ENCODE results near the gene CD40. TPM values are rescaled to one million over a fixed set of nuclear protein-coding genes. Genes with fewer than 3 reads are reported as not detected.
A peak's percentile ranks its signal among the peaks of the same experiment; 100 is the strongest.

CD40 gene
- polyA plus RNA-seq, 2 donors = 5.4 to 10.8 TPM

- Histone ChIP-seq H3K9me3 (ENCODE audit: control insufficient read depth in 2 of 2, insufficient read depth in 1 of 2, low read depth in 1 of 2, low read length in 1 of 2) (peaks cover 0 to 3% of the 10 kb centered on the region in 2 donors), H3K36me3 (ENCODE audit: control insufficient read depth in 2 of 2, insufficient read depth in 2 of 2, low read length in 1 of 2) (no peaks in the 10 kb centered on the region), H3K4me3 (ENCODE audit: low read depth in 1 of 2, low read length in 2 of 2) (no peak overlapping the region), H3K4me1 (ENCODE audit: control insufficient read depth in 2 of 2, insufficient read depth in 2 of 2, low read length in 1 of 2) (no peaks in the 10 kb centered on the region), H3K27me3 (ENCODE audit: control insufficient read depth in 1 of 2, insufficient read depth in 2 of 2, low read length in 2 of 2) (peaks cover 0 to 2% of the 10 kb centered on the region in 2 donors), H3K27ac (ENCODE audit: low read depth in 2 of 2, low read length in 1 of 2) (no peak overlapping the region)
- WGBS, 2 donors = 73% methylated on average over 5 of the region's 5 CpGs
These were observed 9.7 kb upstream of the CD40 start for GRCh38 chr20:46108435-46108841.

GRCh38 chr20:46108976-46109375, 9.1 kb upstream of the CD40 start:
- peaks cover 0 to 3% of the 10 kb centered on the region in 2 donors for H3K9me3 ChIP-seq (ENCODE audit: control insufficient read depth in 2 of 2, insufficient read depth in 1 of 2, low read depth in 1 of 2, low read length in 1 of 2)
- H3K36me3 ChIP-seq (ENCODE audit: control insufficient read depth in 2 of 2, insufficient read depth in 2 of 2, low read length in 1 of 2) = no peaks in the 10 kb centered on the region
- no peaks in the 10 kb centered on the region for H3K4me1 ChIP-seq (ENCODE audit: control insufficient read depth in 2 of 2, insufficient read depth in 2 of 2, low read length in 1 of 2)
- H3K27me3 ChIP-seq (ENCODE audit: control insufficient read depth in 1 of 2, insufficient read depth in 2 of 2, low read length in 2 of 2) = peaks cover 0 to 2% of the 10 kb centered on the region in 2 donors
- WGBS, 2 donors = 86 to 88% methylated on average over 14 of the region's 14 CpGs
- H3K27ac ChIP-seq (ENCODE audit: low read depth in 2 of 2, low read length in 1 of 2) = no peak overlapping the region
- no peak overlapping the region for H3K4me3 ChIP-seq (ENCODE audit: low read depth in 1 of 2, low read length in 2 of 2)

- no peak overlapping the region for H3K4me3 ChIP-seq (ENCODE audit: low read depth in 1 of 2, low read length in 2 of 2)
- no peaks in the 10 kb centered on the region for H3K27me3 ChIP-seq (ENCODE audit: control insufficient read depth in 1 of 2, insufficient read depth in 2 of 2, low read length in 2 of 2)
- H3K27ac ChIP-seq (ENCODE audit: low read depth in 2 of 2, low read length in 1 of 2) = no peak overlapping the region
- 48 to 50% methylated on average over 5 of the region's 5 CpGs for WGBS, 2 donors
- no peaks in the 10 kb centered on the region for H3K9me3 ChIP-seq (ENCODE audit: control insufficient read depth in 2 of 2, insufficient read depth in 1 of 2, low read depth in 1 of 2, low read length in 1 of 2)
- H3K36me3 ChIP-seq (ENCODE audit: control insufficient read depth in 2 of 2, insufficient read depth in 2 of 2, low read length in 1 of 2) = no peaks in the 10 kb centered on the region
- no peaks in the 10 kb centered on the region for H3K4me1 ChIP-seq (ENCODE audit: control insufficient read depth in 2 of 2, insufficient read depth in 2 of 2, low read length in 1 of 2)
These were observed 6.9 kb upstream of the CD40 start for GRCh38 chr20:46111028-46111835.

DNA sequence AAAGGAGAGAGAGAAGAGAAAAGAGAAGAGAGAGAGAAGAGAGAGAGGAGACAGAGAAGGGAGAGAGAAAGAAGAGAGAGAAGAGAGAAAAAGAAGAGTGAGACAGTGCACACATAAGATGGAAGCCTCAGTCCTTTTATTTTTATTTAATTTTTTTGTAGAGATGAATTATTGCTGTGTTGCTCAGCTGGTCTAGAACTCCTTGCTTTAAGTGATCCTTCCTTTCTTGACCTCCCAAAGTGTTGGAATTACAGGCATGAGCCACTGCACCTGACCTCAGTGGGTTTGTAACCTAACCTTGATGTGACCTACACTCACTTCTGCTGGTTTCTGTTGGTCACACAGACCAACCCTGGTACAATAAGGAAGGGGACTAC, 6.3 kb upstream of the CD40 start:
- Histone ChIP-seq H3K9me3 (ENCODE audit: control insufficient read depth in 2 of 2, insufficient read depth in 1 of 2, low read depth in 1 of 2, low read length in 1 of 2) (no peaks in the 10 kb centered on the region), H3K4me3 (ENCODE audit: low read depth in 1 of 2, low read length in 2 of 2) (no peak overlapping the region), H3K27me3 (ENCODE audit: control insufficient read depth in 1 of 2, insufficient read depth in 2 of 2, low read length in 2 of 2) (no peaks in the 10 kb centered on the region), H3K27ac (ENCODE audit: low read depth in 2 of 2, low read length in 1 of 2) (no peak overlapping the region), H3K4me1 (ENCODE audit: control insufficient read depth in 2 of 2, insufficient read depth in 2 of 2, low read length in 1 of 2) (no peaks in the 10 kb centered on the region), H3K36me3 (ENCODE audit: control insufficient read depth in 2 of 2, insufficient read depth in 2 of 2, low read length in 1 of 2) (no peaks in the 10 kb centered on the region)

GRCh38 chr20:46112430-46113112, 5.5 kb upstream of the CD40 start:
- H3K27me3 ChIP-seq (ENCODE audit: control insufficient read depth in 1 of 2, insufficient read depth in 2 of 2, low read length in 2 of 2) = no peaks in the 10 kb centered on the region
- H3K4me1 ChIP-seq (ENCODE audit: control insufficient read depth in 2 of 2, insufficient read depth in 2 of 2, low read length in 1 of 2) = peaks cover 0 to 1% of the 10 kb centered on the region in 2 donors
- no peak overlapping the region for H3K27ac ChIP-seq (ENCODE audit: low read depth in 2 of 2, low read length in 1 of 2)
- H3K4me3 ChIP-seq (ENCODE audit: low read depth in 1 of 2, low read length in 2 of 2) = no peak overlapping the region
- H3K36me3 ChIP-seq (ENCODE audit: control insufficient read depth in 2 of 2, insufficient read depth in 2 of 2, low read length in 1 of 2) = no peaks in the 10 kb centered on the region
- WGBS, 2 donors = 77% methylated on average over 10 of the region's 10 CpGs
- no peaks in the 10 kb centered on the region for H3K9me3 ChIP-seq (ENCODE audit: control insufficient read depth in 2 of 2, insufficient read depth in 1 of 2, low read depth in 1 of 2, low read length in 1 of 2)

- H3K27ac ChIP-seq (ENCODE audit: low read depth in 2 of 2, low read length in 1 of 2) = no peak overlapping the region
- no peak overlapping the region for H3K4me3 ChIP-seq (ENCODE audit: low read depth in 1 of 2, low read length in 2 of 2)
- 65 to 66% methylated on average over 3 of the region's 3 CpGs for WGBS, 2 donors
- no peaks in the 10 kb centered on the region for H3K9me3 ChIP-seq (ENCODE audit: control insufficient read depth in 2 of 2, insufficient read depth in 1 of 2, low read depth in 1 of 2, low read length in 1 of 2)
- no peaks in the 10 kb centered on the region for H3K27me3 ChIP-seq (ENCODE audit: control insufficient read depth in 1 of 2, insufficient read depth in 2 of 2, low read length in 2 of 2)
- no peaks in the 10 kb centered on the region for H3K36me3 ChIP-seq (ENCODE audit: control insufficient read depth in 2 of 2, insufficient read depth in 2 of 2, low read length in 1 of 2)
- H3K4me1 ChIP-seq (ENCODE audit: control insufficient read depth in 2 of 2, insufficient read depth in 2 of 2, low read length in 1 of 2) = peaks cover 0 to 5% of the 10 kb centered on the region in 2 donors
These were observed 5.0 kb upstream of the CD40 start for GRCh38 chr20:46113113-46113470.

GRCh38 chr20:46114449-46114848, 3.7 kb upstream of the CD40 start:
- Histone ChIP-seq H3K9me3 (ENCODE audit: control insufficient read depth in 2 of 2, insufficient read depth in 1 of 2, low read depth in 1 of 2, low read length in 1 of 2) (no peaks in the 10 kb centered on the region), H3K27me3 (ENCODE audit: control insufficient read depth in 1 of 2, insufficient read depth in 2 of 2, low read length in 2 of 2) (no peaks in the 10 kb centered on the region), H3K36me3 (ENCODE audit: control insufficient read depth in 2 of 2, insufficient read depth in 2 of 2, low read length in 1 of 2) (no peaks in the 10 kb centered on the region), H3K4me1 (ENCODE audit: control insufficient read depth in 2 of 2, insufficient read depth in 2 of 2, low read length in 1 of 2) (peaks cover 0 to 8% of the 10 kb centered on the region in 2 donors), H3K27ac (ENCODE audit: low read depth in 2 of 2, low read length in 1 of 2) (no peak overlapping the region), H3K4me3 (ENCODE audit: low read depth in 1 of 2, low read length in 2 of 2) (no peak overlapping the region)
- 77 to 88% methylated on average over 2 of the region's 2 CpGs for WGBS, 2 donors

- H3K4me3 ChIP-seq (ENCODE audit: low read depth in 1 of 2, low read length in 2 of 2) = peak overlapping the region; percentile 53
- H3K27ac ChIP-seq (ENCODE audit: low read depth in 2 of 2, low read length in 1 of 2) = peak overlapping the region; percentile 58 to 73
- peaks cover 0 to 8% of the 10 kb centered on the region in 2 donors for H3K4me1 ChIP-seq (ENCODE audit: control insufficient read depth in 2 of 2, insufficient read depth in 2 of 2, low read length in 1 of 2)
- peaks cover 0 to 6% of the 10 kb centered on the region in 2 donors for H3K36me3 ChIP-seq (ENCODE audit: control insufficient read depth in 2 of 2, insufficient read depth in 2 of 2, low read length in 1 of 2)
- no peaks in the 10 kb centered on the region for H3K9me3 ChIP-seq (ENCODE audit: control insufficient read depth in 2 of 2, insufficient read depth in 1 of 2, low read depth in 1 of 2, low read length in 1 of 2)
- 21% methylated on average over 11 to 15 of the region's 15 CpGs for WGBS, 2 donors
- H3K27me3 ChIP-seq (ENCODE audit: control insufficient read depth in 1 of 2, insufficient read depth in 2 of 2, low read length in 2 of 2) = no peaks in the 10 kb centered on the region
These were observed 437 bp downstream of the CD40 start for GRCh38 chr20:46118481-46119020.

GRCh38 chr20:46119028-46119546, 973 bp downstream of the CD40 start:
- H3K27ac ChIP-seq (ENCODE audit: low read depth in 2 of 2, low read length in 1 of 2) = peak overlapping the region in 1 of 2 donors; percentile 58
- WGBS, 2 donors = 47 to 60% methylated on average over 2 of the region's 2 CpGs
- peaks cover 0 to 8% of the 10 kb centered on the region in 2 donors for H3K4me1 ChIP-seq (ENCODE audit: control insufficient read depth in 2 of 2, insufficient read depth in 2 of 2, low read length in 1 of 2)
- peak overlapping the region in 1 of 2 donors; percentile 5 for H3K4me3 ChIP-seq (ENCODE audit: low read depth in 1 of 2, low read length in 2 of 2)
- H3K9me3 ChIP-seq (ENCODE audit: control insufficient read depth in 2 of 2, insufficient read depth in 1 of 2, low read depth in 1 of 2, low read length in 1 of 2) = no peaks in the 10 kb centered on the region
- H3K36me3 ChIP-seq (ENCODE audit: control insufficient read depth in 2 of 2, insufficient read depth in 2 of 2, low read length in 1 of 2) = peaks cover 2 to 6% of the 10 kb centered on the region in 2 donors
- H3K27me3 ChIP-seq (ENCODE audit: control insufficient read depth in 1 of 2, insufficient read depth in 2 of 2, low read length in 2 of 2) = no peaks in the 10 kb centered on the region

Data from esophagus (tissue), 2 donors.